ENCODE measurements around the gene GCSAM.

The GCSAM gene

DNA sequence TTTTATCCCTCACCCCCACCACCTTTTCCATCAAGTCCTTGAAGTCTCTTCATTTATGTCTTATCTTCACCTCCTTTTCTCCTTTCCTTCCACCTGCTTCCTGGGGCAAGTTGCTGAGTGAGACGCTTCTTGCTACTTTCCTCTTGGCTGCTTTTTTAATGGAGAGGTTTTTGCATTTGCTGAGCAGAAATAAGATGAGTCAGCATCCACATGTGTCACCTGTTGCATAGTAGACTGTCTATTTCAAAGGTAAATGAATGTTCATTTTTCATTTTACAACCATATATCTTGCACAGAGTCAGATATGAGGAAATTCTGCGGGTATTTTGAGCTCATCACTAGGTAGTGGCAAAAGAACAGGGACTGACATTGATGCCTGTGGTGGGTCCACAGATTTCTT, 28.3 kb downstream of the GCSAM start:
- DNase-seq (ENCODE audit: low spot score), result no peak

DNA sequence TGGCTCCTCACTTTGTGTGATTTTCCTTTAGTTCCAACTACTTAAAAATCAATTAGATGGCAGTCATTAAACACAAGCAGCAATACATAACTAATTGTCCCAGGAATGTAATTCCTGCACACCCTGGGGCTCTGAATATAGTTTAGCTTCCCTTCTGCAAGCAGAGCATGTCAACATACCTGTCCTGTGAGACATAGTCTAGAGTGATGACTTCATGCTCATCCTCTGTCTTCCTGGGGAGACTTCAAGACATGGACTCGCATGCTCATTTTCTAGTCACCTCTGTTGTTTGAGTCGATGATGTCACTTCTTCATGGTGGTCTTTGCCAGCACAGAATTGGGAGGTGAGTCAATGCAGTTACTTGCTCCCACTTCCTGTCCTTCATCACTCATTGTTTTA, 31.1 kb downstream of the GCSAM start:
- no peak for DNase-seq (ENCODE audit: low spot score)

DNA sequence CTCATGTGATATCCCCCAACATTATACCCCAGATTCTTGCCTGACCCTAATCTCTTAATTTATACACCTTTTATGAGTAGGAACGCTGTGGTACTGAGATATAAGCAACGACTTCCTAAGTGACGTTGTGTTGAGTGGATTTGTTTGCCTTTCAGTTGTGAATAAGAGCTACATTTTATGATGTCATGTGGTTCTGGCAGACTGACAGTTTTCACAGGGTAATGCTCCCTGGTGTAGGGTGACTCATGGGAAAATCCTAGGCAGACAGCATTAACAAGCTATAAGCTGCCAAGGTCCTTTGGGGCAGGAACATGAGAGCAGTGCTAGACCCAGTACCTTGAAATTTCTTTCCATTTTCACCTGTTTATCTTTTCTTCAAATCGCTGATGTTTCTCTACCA, 35.7 kb downstream of the GCSAM start:
- DNase-seq (ENCODE audit: low spot score), result no peak

DNA sequence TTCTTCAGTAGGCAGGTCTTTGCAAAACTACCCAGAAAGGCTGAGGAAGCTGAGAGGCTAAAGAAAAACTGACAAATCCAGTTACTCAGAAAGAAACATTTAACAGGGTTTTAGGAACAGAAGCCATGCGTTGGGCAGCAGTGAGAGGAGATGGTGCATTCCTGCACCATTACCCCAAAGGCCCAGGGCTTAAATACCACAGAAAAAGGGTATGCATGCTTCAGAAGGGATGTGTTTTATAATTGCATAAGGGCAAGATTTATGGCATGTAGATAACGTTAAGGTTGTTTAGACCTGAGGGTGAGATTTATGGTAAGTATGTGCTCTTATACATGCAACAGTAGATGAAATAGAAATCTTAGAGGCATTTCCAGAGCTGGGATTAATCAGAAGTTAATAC, 36.9 kb downstream of the GCSAM start:
- DNase-seq (ENCODE audit: low spot score), result no peak

DNA sequence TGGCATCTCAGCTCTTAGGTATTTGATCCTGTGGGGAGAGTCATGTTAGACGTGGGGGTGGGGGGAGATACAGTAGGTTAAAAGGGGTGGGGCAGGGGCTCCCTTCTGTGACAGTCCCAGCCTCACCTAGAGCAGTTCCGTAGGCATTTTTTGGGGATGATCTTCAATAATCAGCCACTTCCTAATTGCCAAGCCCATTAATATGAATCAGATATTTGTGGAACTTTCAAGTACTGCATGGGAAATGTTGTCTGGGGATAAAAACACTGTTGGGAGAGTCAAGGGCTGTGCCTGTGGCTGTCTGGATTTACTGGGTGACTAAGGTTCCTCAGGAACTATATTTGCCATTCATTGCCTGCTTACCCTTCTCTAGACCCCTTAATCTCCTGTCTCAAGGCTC, 37.3 kb downstream of the GCSAM start:
- DNase-seq (ENCODE audit: low spot score), result no peak

DNA sequence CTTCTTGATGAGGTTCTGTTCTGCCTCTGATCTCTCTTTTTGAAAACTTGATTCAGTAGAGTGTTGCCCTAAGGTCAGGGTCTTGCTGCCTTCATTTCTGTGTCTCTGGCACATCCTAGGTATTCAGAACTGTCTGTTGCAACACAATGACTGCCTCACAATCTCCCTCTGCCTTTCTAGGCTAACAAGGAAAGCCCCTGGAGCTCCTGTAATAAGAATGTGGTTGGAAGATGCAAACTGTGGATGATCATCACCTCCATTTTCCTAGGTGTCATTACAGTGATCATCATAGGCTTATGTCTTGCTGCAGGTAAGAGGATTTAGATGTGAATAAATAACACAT, 39.9 kb downstream of the GCSAM start:
- no peak for DNase-seq (ENCODE audit: low spot score)

DNA sequence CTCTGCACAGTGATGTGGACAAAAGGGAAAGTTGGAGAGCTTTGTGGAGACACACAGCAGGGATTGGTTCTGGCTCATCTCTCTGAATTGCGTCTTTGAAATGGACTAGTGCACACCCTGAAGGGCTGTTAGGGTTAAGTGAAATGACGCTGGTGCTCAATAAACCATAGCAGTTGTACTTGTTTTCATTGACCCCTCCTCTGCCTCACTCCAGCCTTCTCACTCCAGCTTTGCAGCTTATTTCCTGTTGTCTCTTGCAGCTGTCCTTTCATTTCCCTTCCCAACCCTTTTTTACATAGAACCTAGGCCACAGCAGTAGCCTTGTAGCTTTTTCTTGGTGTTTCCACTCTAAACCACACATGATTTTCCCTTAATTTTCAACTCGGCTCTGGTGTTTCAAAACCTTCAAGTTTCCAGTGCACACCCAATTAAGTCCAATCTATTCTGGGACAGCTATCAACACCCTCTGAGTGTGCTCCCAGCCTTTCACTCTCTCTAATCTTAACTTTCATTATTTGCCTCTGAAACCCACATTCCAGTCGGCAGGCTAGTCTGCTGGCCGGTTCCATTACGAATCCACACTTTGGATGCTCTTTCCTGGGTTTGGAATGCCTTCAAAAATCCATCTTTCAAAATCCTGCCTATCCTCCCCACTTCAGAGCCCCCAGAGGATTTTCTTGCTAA, 40.4 kb downstream of the GCSAM start:
- no peak for DNase-seq (ENCODE audit: low spot score)

DNA sequence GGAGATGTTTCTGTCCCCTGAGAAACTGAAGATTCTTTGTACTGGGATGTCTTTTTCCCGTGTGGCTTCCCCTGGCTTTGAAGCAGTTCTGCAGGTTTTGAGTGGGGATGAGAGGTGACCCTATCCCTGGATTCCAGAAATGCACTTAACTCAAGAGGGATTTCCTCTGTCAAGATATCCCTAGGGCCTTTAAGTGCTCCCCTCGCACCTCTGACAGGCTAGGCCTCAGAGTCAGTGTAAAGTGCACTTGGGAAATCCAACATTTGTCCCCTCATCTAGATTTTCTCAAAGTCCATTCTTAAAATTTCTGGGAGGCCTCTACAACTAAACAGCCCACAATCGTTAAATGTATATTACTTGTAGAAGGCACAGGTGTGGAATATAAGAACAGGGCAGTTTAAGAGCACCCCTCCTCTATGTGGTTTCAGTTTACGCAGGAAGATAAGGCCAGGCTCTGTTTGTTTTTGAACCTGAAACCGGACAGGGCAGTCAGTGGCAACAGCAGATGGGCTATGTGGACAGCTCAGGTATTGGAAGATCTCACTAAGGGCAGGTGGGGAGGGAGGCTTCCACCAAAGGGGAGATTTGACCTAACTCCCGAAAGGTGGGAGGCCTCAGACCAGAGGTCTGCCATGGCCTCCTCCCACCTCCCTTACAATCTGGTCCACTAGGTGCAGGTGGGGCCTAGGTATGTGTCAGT, 42.0 kb downstream of the GCSAM start:
- DNase-seq (ENCODE audit: low spot score), result no peak

DNA sequence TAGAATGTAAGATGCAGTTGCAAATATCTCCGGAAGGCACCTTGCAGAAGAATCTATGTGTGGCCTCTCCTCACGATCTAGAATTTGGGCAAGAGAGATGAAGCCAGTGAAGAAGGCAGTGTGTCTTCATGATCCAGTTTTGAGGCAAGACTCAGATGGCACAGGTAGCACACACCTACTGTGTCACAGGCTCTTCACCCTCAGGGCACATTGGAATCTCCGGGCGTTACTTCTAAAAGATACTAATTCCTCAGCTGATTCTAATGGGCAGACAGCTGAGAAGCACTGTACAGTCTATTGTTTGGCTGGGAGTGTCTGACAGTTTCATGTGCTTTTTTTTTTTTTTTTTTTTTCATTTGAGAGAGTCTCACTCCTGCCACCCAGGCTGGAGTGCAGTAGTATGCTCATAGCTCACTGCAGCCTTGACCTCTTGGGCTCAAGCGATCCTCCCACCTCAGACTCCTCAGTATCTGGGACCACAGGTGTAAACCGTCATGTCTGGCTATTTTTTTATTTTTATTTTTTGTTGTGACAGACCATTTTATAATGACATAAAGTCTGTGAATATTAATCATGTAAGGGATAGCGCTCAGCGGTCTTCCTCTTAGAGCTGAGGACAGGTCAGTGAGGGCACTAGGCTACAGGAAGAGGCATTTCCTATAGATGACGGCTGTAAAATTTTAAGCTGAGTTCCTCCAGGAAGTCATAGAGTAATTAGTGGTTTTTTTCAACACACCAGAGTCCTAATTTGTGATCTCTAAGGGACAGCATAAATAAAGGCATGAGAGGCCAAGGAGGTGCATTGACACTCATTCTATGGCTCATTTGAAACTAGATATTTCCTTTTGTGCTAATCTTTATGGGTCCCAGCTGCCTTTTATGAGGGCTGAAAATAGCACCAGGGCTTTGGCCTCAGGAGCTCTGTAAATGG, 42.8 kb downstream of the GCSAM start:
- no peak for DNase-seq (ENCODE audit: low spot score)

DNA sequence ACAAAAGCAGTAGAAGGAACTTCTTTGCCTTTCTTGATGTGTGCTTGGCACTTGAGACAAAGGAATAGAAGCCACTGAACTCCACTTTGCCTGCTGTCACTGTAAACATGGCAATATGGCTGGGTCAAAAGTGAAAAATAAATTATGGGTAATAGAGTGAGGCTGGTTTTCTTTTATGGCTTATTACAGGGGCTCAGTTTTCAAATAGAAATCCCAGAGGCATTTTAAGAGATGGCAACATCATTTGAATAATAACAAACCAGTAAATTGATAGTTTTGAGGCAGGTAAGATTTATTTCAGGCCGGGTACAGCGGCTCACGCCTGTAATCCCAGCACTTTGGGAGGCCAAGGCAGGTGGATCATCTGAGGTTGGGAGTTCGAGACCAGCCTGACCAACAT, 44.1 kb downstream of the GCSAM start:
- DNase-seq (ENCODE audit: low spot score), result no peak

DNA sequence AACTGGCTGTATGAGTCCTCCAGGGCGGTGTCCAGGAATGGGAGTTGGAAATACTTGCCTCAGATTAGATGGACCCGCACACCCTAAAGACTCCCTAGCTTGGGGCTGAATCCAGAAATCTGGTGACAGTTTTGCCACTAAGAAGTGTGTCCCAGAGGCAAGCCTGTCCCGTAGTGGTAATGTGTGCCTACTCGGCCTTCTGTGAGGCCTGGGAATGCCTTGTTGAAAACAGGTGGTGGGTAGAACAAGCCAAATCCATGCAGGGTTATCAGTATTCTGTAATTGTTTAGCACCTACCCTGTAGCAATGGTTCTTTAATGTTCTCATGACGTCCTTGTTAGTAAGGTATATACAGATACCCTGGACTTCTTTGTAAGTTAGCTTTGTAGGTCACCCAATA, 45.3 kb downstream of the GCSAM start:
- no peak for DNase-seq (ENCODE audit: low spot score)

DNA sequence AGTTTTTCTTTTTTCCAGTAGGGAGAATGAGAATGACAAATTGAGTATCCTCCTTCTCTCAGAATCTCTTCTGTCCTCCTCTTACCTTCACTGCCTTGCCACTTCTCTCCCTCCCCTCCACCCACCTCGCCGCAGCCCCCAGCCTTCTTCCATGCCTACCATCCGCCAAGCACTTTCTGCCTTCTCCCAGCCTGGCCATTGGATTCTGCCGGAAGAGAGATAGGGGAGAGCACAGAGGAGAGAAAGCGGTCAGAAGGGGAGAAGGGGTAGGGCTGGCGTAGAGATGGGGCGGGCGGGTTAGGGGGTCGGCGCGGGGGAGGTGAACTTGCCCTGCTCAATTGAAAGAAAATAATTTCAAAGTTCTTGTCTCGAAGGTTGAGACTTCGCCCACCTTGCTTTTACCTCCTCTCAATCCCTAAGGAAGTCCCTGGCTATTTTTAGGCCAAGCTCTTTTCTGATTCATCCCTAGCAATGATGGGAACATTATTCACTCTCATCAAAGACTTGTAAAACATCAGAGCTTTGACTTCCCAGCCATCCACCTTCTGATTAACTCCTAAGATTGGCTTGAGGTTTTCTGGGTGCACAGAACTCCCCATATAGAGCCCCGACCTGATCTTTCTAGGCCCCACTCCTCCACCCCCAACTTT, 46.0 kb downstream of the GCSAM start:
- DNase-seq (ENCODE audit: low spot score), result no peak

DNA sequence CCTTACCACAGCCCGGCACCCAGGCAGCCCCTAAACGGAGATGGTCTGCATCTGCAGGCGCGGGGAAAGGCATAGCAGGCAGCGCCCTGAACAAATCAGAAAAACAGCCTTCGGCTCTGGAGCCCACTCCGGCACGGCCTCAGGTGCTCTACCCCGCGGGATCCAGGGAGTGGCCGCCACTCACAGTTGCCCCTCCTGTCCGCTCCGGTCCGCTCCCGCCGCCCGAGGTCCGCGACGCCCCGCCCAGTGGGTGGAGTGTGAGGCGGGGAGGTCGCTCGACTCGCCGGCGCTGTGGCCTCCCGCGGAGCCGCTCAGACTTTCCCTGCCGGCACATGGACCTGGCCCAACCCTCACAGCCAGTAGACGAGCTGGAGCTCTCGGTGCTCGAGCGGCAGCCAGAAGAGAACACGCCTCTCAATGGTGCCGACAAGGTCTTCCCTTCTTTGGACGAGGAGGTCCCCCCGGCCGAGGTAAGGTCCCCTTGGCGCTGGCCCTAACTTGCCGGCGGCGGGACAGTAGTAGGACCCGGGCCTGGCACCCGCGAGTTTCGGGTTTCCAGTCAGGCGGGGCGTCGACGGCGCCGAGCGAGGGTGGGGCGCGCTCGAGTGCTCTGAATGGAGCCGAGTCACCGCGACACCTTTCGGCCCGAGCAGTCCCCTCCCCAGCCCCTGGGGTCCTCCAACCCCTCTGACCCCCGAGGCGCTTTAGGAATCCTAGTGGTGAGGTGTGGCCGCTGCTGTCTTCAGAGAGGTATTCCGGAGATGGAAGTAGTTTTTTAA, 46.8 kb downstream of the GCSAM start, which contains the start of gene C3orf52:
Gene C3orf52 (plus strand): TSS at position 314 of the 779 bp plus-strand sequence. CDS start 19 bp downstream, at position 333.
- peak; percentile 41 for DNase-seq (ENCODE audit: low spot score)

DNA sequence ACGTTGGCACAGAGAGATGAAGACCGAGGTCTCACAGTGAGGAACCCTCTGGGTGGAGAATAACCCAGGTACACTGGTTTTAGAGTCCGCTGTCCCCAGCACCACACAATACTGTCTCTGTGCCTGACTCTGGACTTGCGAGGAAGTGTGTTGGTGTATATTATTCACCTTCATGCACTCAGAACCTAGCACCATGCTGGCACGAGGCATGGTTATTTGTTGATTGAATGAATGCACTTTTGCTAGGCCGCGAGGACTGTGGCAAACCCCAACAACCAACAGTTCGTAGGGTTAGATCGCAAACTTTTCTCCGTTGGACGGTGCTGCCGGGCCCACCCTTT, 47.3 kb downstream of the GCSAM start:
- no peak for DNase-seq (ENCODE audit: low spot score)

DNA sequence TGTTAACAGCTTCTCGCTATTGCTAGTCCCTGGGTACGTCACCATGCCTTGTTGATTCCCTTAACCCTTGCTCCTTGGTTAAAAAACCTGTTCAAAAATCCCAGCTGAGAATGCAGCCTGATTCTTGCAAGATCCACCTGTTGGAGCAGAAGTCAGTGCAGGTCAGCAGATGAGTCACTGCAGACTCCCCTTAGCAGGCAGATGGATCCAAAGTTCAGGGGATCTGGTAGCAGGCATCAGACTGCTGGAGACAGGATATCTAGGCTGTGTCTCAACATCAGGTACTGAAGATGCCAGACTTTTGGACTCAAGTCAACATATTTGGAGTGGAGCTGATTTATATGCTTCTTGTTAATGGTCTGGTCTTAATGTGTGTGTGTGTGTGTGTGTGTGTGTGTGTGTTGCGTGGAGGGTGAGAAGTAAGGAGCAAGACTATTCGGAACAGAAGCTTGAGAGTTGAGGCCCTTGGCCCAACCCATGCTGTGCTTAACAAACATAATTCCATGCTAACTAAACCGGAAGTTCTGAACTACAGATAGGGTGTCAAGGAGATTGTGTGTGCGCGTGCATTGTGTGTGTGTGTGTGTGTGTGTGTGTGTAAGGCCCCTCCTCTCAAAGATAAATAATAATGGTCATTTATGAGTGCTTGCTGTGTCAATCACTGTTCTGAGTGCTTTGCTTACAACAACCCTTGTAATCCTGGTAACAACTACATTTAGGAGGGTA, 47.9 kb downstream of the GCSAM start:
- no peak for DNase-seq (ENCODE audit: low spot score)

DNA sequence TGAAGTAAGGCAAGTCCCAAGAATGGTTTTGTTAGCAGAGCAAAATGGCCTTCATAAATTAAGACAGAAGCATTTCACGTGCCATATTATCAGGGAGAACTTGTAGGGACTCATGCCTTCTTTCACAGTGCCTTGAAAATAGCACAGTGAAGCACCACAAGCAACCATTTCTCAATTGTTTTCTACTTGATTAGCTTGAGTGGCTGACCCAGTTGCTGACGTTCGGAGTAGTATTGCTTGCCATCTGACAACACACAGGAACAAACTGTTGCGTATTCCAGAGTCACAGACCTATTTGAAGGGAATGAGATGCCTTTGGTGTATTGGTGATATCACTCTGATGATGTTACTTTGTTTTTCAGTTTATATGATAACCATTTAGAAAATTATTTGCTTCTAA, 49.8 kb downstream of the GCSAM start:
- no peak for DNase-seq (ENCODE audit: low spot score)

DNA sequence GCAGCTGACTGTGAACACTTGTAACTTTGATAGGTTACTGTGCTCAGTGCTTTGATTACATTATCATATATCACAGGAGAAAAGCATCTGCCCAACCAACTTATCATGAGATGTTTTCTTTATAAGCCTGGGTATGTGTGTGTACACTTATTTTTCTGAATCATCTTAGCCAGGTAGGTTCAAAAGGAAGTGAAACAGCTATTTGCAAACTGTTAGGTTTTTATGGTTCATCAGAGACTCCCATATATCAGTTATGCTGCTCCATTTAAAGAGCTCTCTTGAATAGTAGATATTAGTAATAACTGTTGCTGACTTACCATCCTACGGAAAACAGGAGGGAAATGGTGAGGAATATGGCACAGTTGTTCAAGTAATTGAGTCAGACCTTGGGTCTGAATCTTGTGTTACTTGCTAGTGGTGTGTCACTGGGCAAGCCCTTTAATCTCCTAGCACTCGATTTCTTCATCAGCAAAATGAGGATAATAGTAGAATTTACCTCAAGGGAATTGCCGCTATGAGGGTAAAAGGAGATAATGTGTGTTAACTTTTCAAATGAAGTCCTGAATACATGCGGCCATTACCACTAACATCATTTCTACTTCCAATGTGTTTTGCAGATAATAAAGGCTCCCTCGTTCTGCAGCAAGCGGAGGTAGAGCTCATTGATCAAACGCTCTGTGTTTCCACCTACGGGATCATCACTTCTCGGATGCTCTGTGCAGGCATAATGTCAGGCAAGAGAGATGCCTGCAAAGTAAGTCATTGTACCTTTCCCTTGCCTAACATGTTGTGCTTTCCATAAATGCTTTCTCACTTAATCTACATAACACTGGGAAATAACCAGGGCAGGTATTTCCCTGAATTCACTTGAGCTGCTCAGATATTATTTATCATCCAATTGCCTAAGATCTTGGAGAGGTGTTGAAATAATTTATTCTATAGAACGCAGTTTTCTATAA, 54.6 kb downstream of the GCSAM start:
- DNase-seq (ENCODE audit: low spot score), result no peak

DNA sequence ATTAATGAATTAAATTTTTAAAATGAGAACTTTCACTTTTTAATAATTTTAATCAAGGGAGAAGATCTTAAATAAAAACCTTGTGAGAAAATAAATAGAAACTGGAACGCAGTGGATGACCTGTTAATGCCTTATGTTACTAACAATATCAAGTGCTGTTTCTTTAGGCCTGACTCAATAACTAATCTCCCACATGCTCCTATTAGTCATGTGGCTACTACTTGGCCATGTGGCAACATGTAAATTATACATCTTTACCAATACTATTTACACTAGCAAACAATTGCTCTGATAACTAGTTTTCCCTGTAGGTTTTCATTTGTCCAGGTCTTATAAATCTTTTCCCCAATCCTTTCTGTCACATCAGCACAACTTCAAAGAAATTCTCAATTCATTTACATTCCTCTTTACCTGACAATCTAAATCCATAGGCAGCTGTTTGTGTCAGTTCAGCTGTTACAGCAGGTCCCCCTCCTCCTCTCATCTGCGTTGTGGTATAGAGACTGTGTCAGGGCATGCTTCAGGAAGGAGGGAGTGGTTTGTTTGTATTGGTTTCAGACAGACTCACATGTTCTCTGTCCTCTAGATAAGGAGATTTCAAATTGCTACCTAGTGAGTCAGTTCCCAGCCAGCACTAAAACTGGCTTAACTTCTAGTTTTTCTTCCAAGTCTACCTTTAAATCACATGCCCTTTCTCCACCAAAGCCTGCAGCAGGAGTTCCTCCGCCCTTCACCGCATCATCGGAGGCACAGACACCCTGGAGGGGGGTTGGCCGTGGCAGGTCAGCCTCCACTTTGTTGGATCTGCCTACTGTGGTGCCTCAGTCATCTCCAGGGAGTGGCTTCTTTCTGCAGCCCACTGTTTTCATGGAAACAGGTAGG, 58.2 kb downstream of the GCSAM start:
- peak; percentile 66 for DNase-seq (ENCODE audit: low spot score)

DNA sequence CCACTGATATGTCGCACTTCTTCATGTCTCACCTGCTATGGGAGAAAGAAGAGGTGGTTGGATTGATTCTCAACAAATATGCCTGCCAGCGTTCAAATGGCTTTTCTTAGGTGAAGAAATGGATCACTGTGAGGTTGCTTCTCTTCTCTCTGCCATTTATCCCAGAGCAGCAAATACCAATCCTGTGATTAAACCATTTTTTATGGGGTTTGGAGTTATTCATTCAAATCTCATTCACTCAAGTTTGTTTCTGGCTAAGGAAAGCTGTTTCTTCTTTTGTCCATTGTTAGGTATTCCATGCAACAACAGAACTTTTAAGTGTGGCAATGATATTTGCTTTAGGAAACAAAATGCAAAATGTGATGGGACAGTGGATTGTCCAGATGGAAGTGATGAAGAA, 59.0 kb downstream of the GCSAM start:
- no peak for DNase-seq (ENCODE audit: low spot score)
